GM18951 (cell line): Measurements from ENCODE around the gene DIS3L2.
"Not testable (repeated sequence)": the region's sequence is repeated elsewhere in the genome, so short reads cannot be mapped to it uniquely, and the experiment has no call there.

Experiments
- POLR2A ChIP-seq: IDR thresholded peaks from 4 replicates; pipeline ENCODE4 v1.6.1; 2011; ENCODE audit warnings: mild to moderate bottlenecking; ENCODE audit not compliant: insufficient read length, insufficient read depth; ENCODE audit errors: extremely low read depth
- in situ Hi-C: fragments of 300-500 bp; cut with MboI; formaldehyde crosslinking; loops from one replicate; pipeline ENCODE4 v1.12.0; 2022; ENCODE audit warnings: low sequenced_read_pairs, mixed read lengths, inconsistent platforms; ENCODE audit not compliant: unreplicated experiment

The DIS3L2 gene

GRCh38 chr2:232014681-232015080 lies 53.2 kb downstream of the DIS3L2 start:
- in situ Hi-C loops: no loop called here

GRCh38 chr2:232018181-232018580 lies 56.7 kb downstream of the DIS3L2 start:
- no peak for TF ChIP-seq POLR2A
- in situ Hi-C loops: no loop called here

More at GRCh38 chr2:232014681-232015080, 53.2 kb downstream of the DIS3L2 start:
- no peak for TF ChIP-seq POLR2A

- no peak for TF ChIP-seq POLR2A
- in situ Hi-C loops: no loop called here
Measured at GRCh38 chr2:232022718-232023117, 61.2 kb downstream of the DIS3L2 start.

- in situ Hi-C loops: no loop called here
- no peak for TF ChIP-seq POLR2A
Measured at GRCh38 chr2:232023426-232023825, 61.9 kb downstream of the DIS3L2 start.

GRCh38 chr2:232024457-232024856 lies 62.9 kb downstream of the DIS3L2 start:
- TF ChIP-seq POLR2A: no peak
- in situ Hi-C loops: no loop called here

GRCh38 chr2:232026910-232027309 lies 65.4 kb downstream of the DIS3L2 start:
- no peak for TF ChIP-seq POLR2A
- in situ Hi-C loops: no loop called here

- TF ChIP-seq POLR2A: no peak
- in situ Hi-C loops: no loop called here
Measured at GRCh38 chr2:232027530-232027929, 66.0 kb downstream of the DIS3L2 start.

- in situ Hi-C loops: no loop called here
- TF ChIP-seq POLR2A: no peak
Measured at GRCh38 chr2:232028071-232028470, 66.6 kb downstream of the DIS3L2 start.

- no peak for TF ChIP-seq POLR2A
- in situ Hi-C loops: no loop called here
Measured at GRCh38 chr2:232028631-232029030, 67.1 kb downstream of the DIS3L2 start.

GRCh38 chr2:232029346-232029745 lies 67.8 kb downstream of the DIS3L2 start:
- TF ChIP-seq POLR2A: no peak
- in situ Hi-C loops: no loop called here

- in situ Hi-C loops: no loop called here
- no peak for TF ChIP-seq POLR2A
Measured at GRCh38 chr2:232030229-232030628, 68.7 kb downstream of the DIS3L2 start.

GRCh38 chr2:232035292-232035691 lies 73.8 kb downstream of the DIS3L2 start:
- in situ Hi-C loops: not testable (repeated sequence)

- in situ Hi-C loops: not testable (repeated sequence)
Measured at GRCh38 chr2:232036876-232037275, 75.4 kb downstream of the DIS3L2 start.

GRCh38 chr2:232038251-232038880 lies 76.9 kb downstream of the DIS3L2 start:
- no peak for TF ChIP-seq POLR2A
- in situ Hi-C loops: no loop called here
